Measurements from ENCODE around the gene NHLRC4. TPM values are rescaled to one million over a fixed set of nuclear protein-coding genes. Genes with fewer than 3 reads are reported as not detected.

The NHLRC4 gene
- total and polyA plus RNA-seq, 2 of the 13 experiments (the other 11 are each of a cell fraction or from before 2014, with no cell fraction given), result 0.40 to 0.59 TPM

GRCh38 chr16:543301-544164 lies 23.3 kb upstream of the NHLRC4 start (continued):
- peak; percentile 86 for TF ChIP-seq ARID4A (CRISPR knock-in tag; IDR thresholded peaks at IDR 0.05; ENCODE audit: borderline replicate concordance)
- TF ChIP-seq ZNF839 (CRISPR knock-in tag; IDR thresholded peaks at IDR 0.05; ENCODE audit: borderline replicate concordance), result peak; percentile 17; the same call in 1 of the 2 replicates
- TF ChIP-seq ZNF260 (CRISPR knock-in tag; IDR thresholded peaks at IDR 0.05; ENCODE audit: borderline replicate concordance, low read depth), result no peak
- TF ChIP-seq TEAD3 (CRISPR knock-in tag; optimal IDR thresholded peaks at IDR 0.05; ENCODE audit: borderline replicate concordance), result peak; percentile 67
- TF ChIP-seq IKZF1 (IDR thresholded peaks at IDR 0.05), result no peak
- TF ChIP-seq ZNF513 (CRISPR knock-in tag; conservative IDR thresholded peaks at IDR 0.05), result no peak
- TF ChIP-seq ZNF20 (CRISPR knock-in tag; IDR thresholded peaks at IDR 0.05), result no peak
- no peak for TF ChIP-seq EED (CRISPR knock-in tag; IDR thresholded peaks at IDR 0.05)
- peak; percentile 11; the same call in 1 of the 2 replicates for TF ChIP-seq AHDC1 (CRISPR knock-in tag; IDR thresholded peaks at IDR 0.05; ENCODE audit: borderline replicate concordance)
- no peak for TF ChIP-seq MZF1 (CRISPR knock-in tag; IDR thresholded peaks at IDR 0.05; ENCODE audit: borderline replicate concordance)
- TF ChIP-seq ZNF121 (CRISPR knock-in tag; IDR thresholded peaks at IDR 0.05), result 0 out of 2 replicates have a peak, but pooled peaks have one; percentile 43
- peak; percentile 29; the same call in 1 of the 2 replicates for TF ChIP-seq HMG20A (CRISPR knock-in tag; IDR thresholded peaks at IDR 0.05; ENCODE audit: borderline replicate concordance)
- TF ChIP-seq RFX3 (CRISPR knock-in tag; IDR thresholded peaks at IDR 0.05), result no peak
- no peak for TF ChIP-seq NCOA2 (CRISPR knock-in tag; IDR thresholded peaks at IDR 0.05)
- TF ChIP-seq REPIN1 (CRISPR knock-in tag; IDR thresholded peaks at IDR 0.05; ENCODE audit: borderline replicate concordance, low read depth), result no peak
- TF ChIP-seq MEF2D (CRISPR knock-in tag; IDR thresholded peaks at IDR 0.05), result peak; percentile 42; the same call in 1 of the 2 replicates
